PC-9 (cell line): ENCODE measurements around the gene PRKD3.

Experiments used
- CTCF ChIP-seq: fragments of 200-600 bp; sonication (generic); conservative IDR thresholded peaks from 2 replicates; pipeline ENCODE4 v1.6.1; 2017; ENCODE audit warnings: mixed run types, antibody characterized with exemption, mild to moderate bottlenecking, moderate library complexity
- EZH2 ChIP-seq: fragments of 200-600 bp; sonication (generic); IDR thresholded peaks from 2 replicates; pipeline ENCODE4 v1.8.0; 2017; ENCODE audit warnings: antibody characterized with exemption, low read depth

- no peak for TF ChIP-seq CTCF
- no peak for TF ChIP-seq EZH2
These were observed 29.9 kb upstream of the PRKD3 start for GRCh38 chr2:37354531-37354930.
